ENCODE results near the gene GCNA. TPM values are rescaled to one million over a fixed set of nuclear protein-coding genes. Genes with fewer than 3 reads are reported as not detected.

GCNA gene
- total RNA-seq = 1.5 and 2.0 TPM in 2 replicates

GRCh38 chrX:71578253-71579135 is at the start of gene GCNA:
TSS of gene GCNA (plus strand) at chrX:71578437. CDS start at chrX:71580822, 2,385 bp downstream.

GRCh38 chrX:71532753-71533425 is 45.3 kb upstream of the GCNA start, which contains the start of gene OGT:
TSS of gene OGT (plus strand) at chrX:71533104. CDS start at chrX:71533300, 196 bp downstream.

GRCh38 chrX:71618303-71618721 is 40.1 kb downstream of the GCNA start, which contains the start of gene CXCR3:
TSS of gene CXCR3 (minus strand) at chrX:71618511. CDS start at chrX:71618449, 62 bp downstream.

Other genes with a start within 250 kb of the GCNA start
- 35.7 and 43.3 TPM in 2 replicates for gene TAF1, start 212.1 kb upstream of the GCNA start, total RNA-seq
- gene OGT, start 45.3 kb upstream of the GCNA start, total RNA-seq = 63.3 and 78.9 TPM in 2 replicates
- gene CXCR3, start 40.1 kb downstream of the GCNA start, total RNA-seq = not detected in 2 replicates
- gene CXorf49, start 139.8 kb downstream of the GCNA start, total RNA-seq = not detected in 2 replicates
- not detected in 2 replicates for gene CXorf49B, start 184.9 kb downstream of the GCNA start, total RNA-seq